HepG2 (cell line): ENCODE data around the gene GALNT18. TPM values are rescaled to one million over a fixed set of nuclear protein-coding genes. Genes with fewer than 3 reads are reported as not detected.

Experiments
- ATAC-seq: fragments of 200-7000 bp; cut with Tn5 transposase; 3 replicates; pipeline ENCODE4 v1.9.1; 2020; ENCODE audit warnings: mild to moderate bottlenecking, moderate library complexity
- BruUV-seq: library from RNA; stranded (reverse); fragments of 400-500 nt; replicated peaks from 2 replicates; lab custom pipeline; 2021; lab: Mats Ljungman, UMichigan
- CTCF ChIA-PET: fragments of 300-600 bp; formaldehyde crosslinking; extraction: SDS; loops from one replicate; lab custom pipeline; 2021; ENCODE audit warnings: low total read pairs, inconsistent platforms, low intra/inter-chr PET ratio; lab: Yijun Ruan, JAX
- POLR2A ChIA-PET: fragments of 350-600 bp; sonication (Branson Sonifier 250); formaldehyde crosslinking; loops from one replicate; lab custom pipeline; 2020; ENCODE audit warnings: antibody characterized with exemption, inconsistent platforms; lab: Yijun Ruan, JAX
- DNase-seq: peaks from one replicate; pipeline ENCODE4 v3.0.0-alpha.2; 2015; ENCODE audit warnings: low spot score
- FAIRE-seq: peaks from 3 replicates; lab custom pipeline; 2011; peaks lifted over from hg19 to GRCh38; lab: Jason Lieb, UNC
- H2AFZ ChIP-seq: one replicate; pipeline ENCODE4 v1.6.1; 2011; ENCODE audit warnings: low read length, inconsistent platforms
- H3K27ac ChIP-seq: fragments of 300-600 bp; 3 replicates; pipeline ENCODE4 v1.8.0; 2011; ENCODE audit warnings: mixed run types, mild to moderate bottlenecking, mixed read lengths, low read length, inconsistent platforms; ENCODE audit not compliant: insufficient read depth; ENCODE audit errors: extremely low read length
- H3K27me3 ChIP-seq, 2 experiments: fragments of 200-600 bp in 1 of 2; 2 replicates in 1 of 2; 3 replicates in 1 of 2; pipeline versions ENCODE4 v1.6.0 to v1.8.0; 2011; ENCODE audit warnings: low read length in 2 of 2, mild to moderate bottlenecking in 2 of 2, moderate library complexity in 2 of 2, inconsistent platforms in 1 of 2; ENCODE audit not compliant: insufficient read depth in 2 of 2, control insufficient read depth in 1 of 2
- H3K36me3 ChIP-seq, 2 experiments: fragments of 200-600 bp in 1 of 2; replicated peaks in 1 of 2; 2 replicates in 1 of 2; 3 replicates in 1 of 2; pipeline versions ENCODE4 v1.5.1 to v1.8.0; 2011; ENCODE audit warnings: low read length in 2 of 2, inconsistent platforms in 1 of 2; ENCODE audit not compliant: insufficient read depth in 2 of 2, control insufficient read depth in 1 of 2
- H3K4me1 ChIP-seq: 2 replicates; pipeline ENCODE4 v1.5.1; 2012; ENCODE audit warnings: low read length, inconsistent platforms; ENCODE audit not compliant: insufficient read depth
- H3K4me2 ChIP-seq: 2 replicates; pipeline ENCODE4 v1.6.0; 2011; ENCODE audit warnings: low read depth, low read length, inconsistent platforms
- H3K4me3 ChIP-seq, 3 experiments: fragments of 200-600 bp in 1 of 3; sonication (generic), shearing (Covaris generic) in 1 of 3; replicated peaks in 1 of 3; 2 replicates each; pipeline ENCODE4 v1.5.1; 2011 to 2016; ENCODE audit warnings: low read length in 3 of 3, inconsistent platforms in 2 of 3, low read depth in 2 of 3, mild to moderate bottlenecking in 2 of 3, control low read depth in 1 of 3, mixed read lengths in 1 of 3; ENCODE audit not compliant: insufficient read depth in 1 of 3
- H3K79me2 ChIP-seq: one replicate; pipeline ENCODE4 v1.6.1; 2011; ENCODE audit warnings: low read length, inconsistent platforms; ENCODE audit not compliant: insufficient read depth
- H3K9ac ChIP-seq: 2 replicates; pipeline ENCODE4 v1.6.0; 2011; ENCODE audit warnings: mild to moderate bottlenecking, low read depth, low read length, inconsistent platforms; ENCODE audit not compliant: insufficient read depth
- H3K9me3 ChIP-seq: 2 replicates; pipeline ENCODE4 v1.5.1; 2012; ENCODE audit warnings: mild to moderate bottlenecking, low read length
- H4K20me1 ChIP-seq: 2 replicates; pipeline ENCODE4 v1.6.0; 2011; ENCODE audit warnings: inconsistent platforms, mild to moderate bottlenecking, low read length, moderate library complexity; ENCODE audit not compliant: insufficient read depth
- HOXA3 ChIP-seq: sonication (generic); formaldehyde crosslinking; IDR thresholded peaks from 2 replicates; pipeline ENCODE4 v1.5.0; 2020; ENCODE audit warnings: missing genetic modification reagents
- IKZF1 ChIP-seq: fragments of 450-650 bp; IDR thresholded peaks from 2 replicates; pipeline ENCODE4 v1.7.1; 2016
- KDM5A ChIP-seq: fragments of 200-600 bp; sonication (generic); IDR thresholded peaks from 2 replicates; pipeline ENCODE4 v1.7.0; 2018; ENCODE audit warnings: antibody characterized with exemption, mild to moderate bottlenecking, low read length, borderline replicate concordance
- KLF6 ChIP-seq: IDR thresholded peaks from 2 replicates; pipeline ENCODE4 v1.8.0; 2016; ENCODE audit warnings: missing biosample characterization, missing genetic modification reagents
- MBD4 ChIP-seq: IDR thresholded peaks from 2 replicates; pipeline ENCODE4 v1.6.1; 2012; ENCODE audit warnings: low read length, inconsistent platforms, borderline replicate concordance
- MYC ChIP-seq: sonication (generic); formaldehyde crosslinking; IDR thresholded peaks from 2 replicates; pipeline ENCODE4 v1.9.0; 2021; ENCODE audit warnings: missing genetic modification reagents, borderline replicate concordance
- NR2F6 ChIP-seq, 2 experiments: IDR thresholded peaks; 2 replicates each; pipeline ENCODE4 v1.6.1; 2016; ENCODE audit warnings: antibody characterized with exemption in 1 of 2, mild to moderate bottlenecking in 1 of 2
- ZFP36 ChIP-seq: fragments of 150-350 bp; IDR thresholded peaks from 2 replicates; pipeline ENCODE4 v1.6.1; 2018; ENCODE audit warnings: borderline replicate concordance, low read length, low read depth; ENCODE audit not compliant: partially characterized antibody
- ZNF333 ChIP-seq: sonication (generic); formaldehyde crosslinking; IDR thresholded peaks from 2 replicates; pipeline ENCODE4 v1.4.0; 2020; ENCODE audit warnings: mild to moderate bottlenecking, missing genetic modification reagents, borderline replicate concordance
- ZNF44 ChIP-seq: sonication (generic); formaldehyde crosslinking; IDR thresholded peaks from 2 replicates; pipeline ENCODE4 v1.5.1; 2020; ENCODE audit warnings: mild to moderate bottlenecking, missing genetic modification reagents
- ZZZ3 ChIP-seq: sonication (generic); formaldehyde crosslinking; IDR thresholded peaks from 2 replicates; pipeline ENCODE4 v1.4.0; 2020; ENCODE audit warnings: missing genetic modification reagents, mild to moderate bottlenecking, borderline replicate concordance
- WGBS: methylation state at CpG from one replicate; pipeline ENCODE4 v1.1.6; 2017; ENCODE audit warnings: low lambda C conversion rate; 5-methylcytosine and 5-hydroxymethylcytosine counted together
- in situ Hi-C: cut with HindIII; loops from 2 replicates; pipeline ENCODE4 v1.10.0; 2017; ENCODE audit warnings: low pct_unique_long_range_greater_than_20kb; ENCODE audit not compliant: extremely low pct_ligation_motif_present
- intact Hi-C: fragments of 100-400 bp; cut with micrococcal nuclease; formaldehyde crosslinking; loops from one replicate; pipeline ENCODE4 v1.10.0; 2022; ENCODE audit not compliant: unreplicated experiment
- polyA plus RNA-seq, 8 experiments: library from polyadenylated mRNA; depleted of rRNA in 3 of 8; stranded (reverse) in 7 of 8; unstranded in 1 of 8; fragments of >200 nt; fragmentation: Illumina TruSeq in 4 of 8; extraction: Trizol in 4 of 8; gene quantifications; 2 replicates each; pipeline versions ENCODE4 v1.2.1 to v1.2.3, GENCODE V29; 2011 to 2016; ENCODE audit warnings: low read depth in 4 of 8, missing spikeins in 1 of 8, mixed read lengths in 1 of 8; ENCODE audit not compliant: insufficient read depth in 1 of 8
- total RNA-seq, 5 experiments: library from RNA; depleted of rRNA; stranded (reverse); fragments of >200 nt; fragmentation: Illumina TruSeq; extraction: Trizol; gene quantifications; 2 replicates each; pipeline ENCODE4 v1.2.3, GENCODE V29; 2016; ENCODE audit warnings: low read depth in 1 of 5
- TF ChIP-seq, protein P1 (sequence below): sonication (generic); formaldehyde crosslinking; IDR thresholded peaks from 2 replicates; pipeline ENCODE4 v1.5.0; 2020; ENCODE audit warnings: mild to moderate bottlenecking, missing genetic modification reagents

Gene GALNT18
- total and polyA plus RNA-seq, 2 of the 13 experiments (the other 11 are each of a cell fraction or from before 2014, with no cell fraction given): 0.11 TPM; not detected in 1

GRCh38 chr11:11411401-11411985, 210.3 kb downstream of the GALNT18 start:
- ATAC-seq (no peak), DNase-seq (no peak), FAIRE-seq (no peak)
- H3K9ac ChIP-seq: no peak overlapping the region
- ChIA-PET CTCF (no interaction called here), POLR2A (no interaction called here)
- no peaks in the 10 kb centered on the region for H3K36me3 ChIP-seq
- in situ Hi-C loops: no loop called here
- BruUV-seq: no TSS peak
- TF ChIP-seq, protein P1, sequence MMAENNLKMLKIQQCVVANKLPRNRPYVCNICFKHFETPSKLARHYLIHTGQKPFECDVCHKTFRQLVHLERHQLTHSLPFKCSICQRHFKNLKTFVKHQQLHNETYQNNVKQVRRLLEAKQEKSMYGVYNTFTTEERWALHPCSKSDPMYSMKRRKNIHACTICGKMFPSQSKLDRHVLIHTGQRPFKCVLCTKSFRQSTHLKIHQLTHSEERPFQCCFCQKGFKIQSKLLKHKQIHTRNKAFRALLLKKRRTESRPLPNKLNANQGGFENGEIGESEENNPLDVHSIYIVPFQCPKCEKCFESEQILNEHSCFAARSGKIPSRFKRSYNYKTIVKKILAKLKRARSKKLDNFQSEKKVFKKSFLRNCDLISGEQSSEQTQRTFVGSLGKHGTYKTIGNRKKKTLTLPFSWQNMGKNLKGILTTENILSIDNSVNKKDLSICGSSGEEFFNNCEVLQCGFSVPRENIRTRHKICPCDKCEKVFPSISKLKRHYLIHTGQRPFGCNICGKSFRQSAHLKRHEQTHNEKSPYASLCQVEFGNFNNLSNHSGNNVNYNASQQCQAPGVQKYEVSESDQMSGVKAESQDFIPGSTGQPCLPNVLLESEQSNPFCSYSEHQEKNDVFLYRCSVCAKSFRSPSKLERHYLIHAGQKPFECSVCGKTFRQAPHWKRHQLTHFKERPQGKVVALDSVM (CRISPR knock-in tag): no peak
- no peak for TF ChIP-seq MBD4
- no peak for TF ChIP-seq IKZF1
- TF ChIP-seq HOXA3 (CRISPR knock-in tag): no peak
- no peak for TF ChIP-seq ZFP36
- no peak for TF ChIP-seq ZNF333 (CRISPR knock-in tag)
- TF ChIP-seq NR2F6 (IDR thresholded peaks at IDR 0.05): no peak
- TF ChIP-seq NR2F6 (CRISPR knock-in tag; IDR thresholded peaks at IDR 0.05): no peak
- TF ChIP-seq KDM5A: no peak
- TF ChIP-seq MYC: no peak
- TF ChIP-seq KLF6 (CRISPR knock-in tag): no peak
- no peak for TF ChIP-seq ZZZ3
- no peak for TF ChIP-seq ZNF44
- H3K4me1 ChIP-seq: no peaks in the 10 kb centered on the region
- no peaks in the 10 kb centered on the region for H4K20me1 ChIP-seq
- no peak overlapping the region for H3K4me3 ChIP-seq
- peaks cover 1 to 24% of the 10 kb centered on the region in 2 experiments; a peak in 3 of 5 replicates for H3K27me3 ChIP-seq
- no peak overlapping the region for H3K27ac ChIP-seq
- intact Hi-C loops: no loop called here
- H3K9me3 ChIP-seq: no peaks in the 10 kb centered on the region
- WGBS: 3% methylated on average over 8 of the region's 8 CpGs
- H2AFZ ChIP-seq: no peak overlapping the region
- H3K4me2 ChIP-seq: no peak overlapping the region
- no peaks in the 10 kb centered on the region for H3K79me2 ChIP-seq
